Measurements from ENCODE around the gene TP53.
"Not testable (repeated sequence)": the region's sequence is repeated elsewhere in the genome, so short reads cannot be mapped to it uniquely, and the experiment has no call there.

Gene TP53

GRCh38 chr17:7629939-7630571 is 57.2 kb downstream of the TP53 start, which contains the start of gene SHBG:
Gene SHBG, plus strand, starts transcription at chr17:7630135. Its CDS starts 38 bp downstream, at chr17:7630173.
- no peak for DNase-seq

- DNase-seq: peak; percentile 68 to 74
These were observed 59.8 kb downstream of the TP53 start, which contains the start of gene SAT2 for GRCh38 chr17:7627250-7628121. Gene SAT2, minus strand, starts transcription at chr17:7627821. Its CDS starts 186 bp downstream, at chr17:7627635.

- no peak for DNase-seq
These were observed 60.4 kb downstream of the TP53 start for GRCh38 chr17:7626956-7627249.

GRCh38 chr17:7626307-7626706 is 61.0 kb downstream of the TP53 start:
- no peak for DNase-seq

- not testable (repeated sequence) for DNase-seq
These were observed 61.5 kb downstream of the TP53 start for GRCh38 chr17:7625749-7626148.

GRCh38 chr17:7623661-7624060 is 63.6 kb downstream of the TP53 start:
- DNase-seq: no peak

GRCh38 chr17:7620835-7621234 is 66.5 kb downstream of the TP53 start:
- DNase-seq: no peak

- no peak for DNase-seq
These were observed 68.7 kb downstream of the TP53 start for GRCh38 chr17:7618608-7619007.
